GM12891 (cell line): ENCODE results near the gene ZSWIM4.
A peak's percentile ranks its signal among the peaks of the same experiment; 100 is the strongest.

Source experiments
- DNase-seq: peaks from one replicate; pipeline ENCODE4 v3.0.0; 2011; ENCODE audit warnings: low spot score; ENCODE audit not compliant: insufficient read length
- FAIRE-seq: peaks from 2 replicates; lab custom pipeline; 2011; peaks lifted over from hg19 to GRCh38; lab: Jason Lieb, UNC
- PAX5 ChIP-seq: IDR thresholded peaks from 2 replicates; pipeline ENCODE4 v1.6.1; 2011; ENCODE audit warnings: low read length, moderate library complexity, mild to moderate bottlenecking; ENCODE audit not compliant: insufficient read depth, severe bottlenecking
- POLR2A ChIP-seq: IDR thresholded peaks from 2 replicates; pipeline ENCODE4 v1.6.1; 2011; ENCODE audit warnings: low read depth, low read length, control low read depth
- POLR2AphosphoS5 ChIP-seq: IDR thresholded peaks from 2 replicates; pipeline ENCODE4 v1.6.1; 2011; ENCODE audit warnings: low read depth, low read length, control low read depth
- POU2F2 ChIP-seq: IDR thresholded peaks from 2 replicates; pipeline ENCODE4 v1.6.1; 2011; ENCODE audit warnings: low read depth, mild to moderate bottlenecking, control low read depth, low read length, moderate library complexity
- SPI1 ChIP-seq: IDR thresholded peaks from 2 replicates; pipeline ENCODE4 v1.6.1; 2011; ENCODE audit warnings: low read depth, low read length, control low read depth
- TAF1 ChIP-seq: IDR thresholded peaks from 2 replicates; pipeline ENCODE4 v1.6.1; 2011; ENCODE audit warnings: low read depth, low read length, control low read depth

Gene ZSWIM4

GRCh38 chr19:13804830-13805683 lies 9.8 kb downstream of the ZSWIM4 start:
- TF ChIP-seq TAF1, result no peak
- TF ChIP-seq POLR2A, result no peak
- FAIRE-seq (no peak), DNase-seq (no peak)

- DNase-seq (no peak), FAIRE-seq (no peak)
- TF ChIP-seq SPI1 (no peak), POU2F2 (no peak), POLR2AphosphoS5 (no peak), TAF1 (no peak), PAX5 (no peak), POLR2A (no peak)
Observed at GRCh38 chr19:13806728-13807127, 11.5 kb downstream of the ZSWIM4 start.

- no peak for TF ChIP-seq PAX5
- no peak for TF ChIP-seq POLR2AphosphoS5
- TF ChIP-seq POLR2A, result no peak
- TF ChIP-seq POU2F2, result no peak
- no peak for TF ChIP-seq TAF1
- TF ChIP-seq SPI1, result no peak
- FAIRE-seq, result peak; percentile 45
Observed at GRCh38 chr19:13807421-13808021, 12.3 kb downstream of the ZSWIM4 start.

GRCh38 chr19:13808856-13809255 lies 13.6 kb downstream of the ZSWIM4 start:
- no peak for TF ChIP-seq SPI1
- no peak for DNase-seq
- FAIRE-seq, result no peak

More at GRCh38 chr19:13807421-13808021, 12.3 kb downstream of the ZSWIM4 start:
- no peak for DNase-seq

- no peak for DNase-seq
- TF ChIP-seq POU2F2 (no peak), PAX5 (no peak), POLR2AphosphoS5 (no peak), TAF1 (no peak), POLR2A (no peak), SPI1 (no peak)
- FAIRE-seq, result no peak
Observed at GRCh38 chr19:13812544-13812943, 17.3 kb downstream of the ZSWIM4 start.

- no peak for FAIRE-seq
- TF ChIP-seq SPI1, result no peak
- no peak for TF ChIP-seq TAF1
- no peak for TF ChIP-seq PAX5
- TF ChIP-seq POU2F2, result no peak
- no peak for TF ChIP-seq POLR2A
- TF ChIP-seq POLR2AphosphoS5, result no peak
- no peak for DNase-seq
Observed at GRCh38 chr19:13813147-13813546, 17.9 kb downstream of the ZSWIM4 start.

- DNase-seq (no peak), FAIRE-seq (no peak)
- no peak for TF ChIP-seq SPI1
- TF ChIP-seq POU2F2, result no peak
- TF ChIP-seq TAF1, result no peak
- TF ChIP-seq POLR2A, result no peak
- TF ChIP-seq PAX5, result no peak
- TF ChIP-seq POLR2AphosphoS5, result no peak
Observed at GRCh38 chr19:13814550-13814949, 19.3 kb downstream of the ZSWIM4 start.

- FAIRE-seq (no peak), DNase-seq (no peak)
- TF ChIP-seq SPI1 (no peak), POU2F2 (no peak), POLR2A (no peak), TAF1 (no peak), POLR2AphosphoS5 (no peak), PAX5 (no peak)
Observed at GRCh38 chr19:13817018-13817614, 21.9 kb downstream of the ZSWIM4 start.

GRCh38 chr19:13817615-13818371 lies 22.6 kb downstream of the ZSWIM4 start:
- DNase-seq (no peak), FAIRE-seq (no peak)
- no peak for TF ChIP-seq PAX5
- no peak for TF ChIP-seq POU2F2
- TF ChIP-seq SPI1, result no peak
- TF ChIP-seq POLR2AphosphoS5, result no peak
- no peak for TF ChIP-seq TAF1
- no peak for TF ChIP-seq POLR2A
